ENCODE results near the gene MAN1C1.
A peak's percentile ranks its signal among the peaks of the same experiment; 100 is the strongest.

MAN1C1 gene

DNA sequence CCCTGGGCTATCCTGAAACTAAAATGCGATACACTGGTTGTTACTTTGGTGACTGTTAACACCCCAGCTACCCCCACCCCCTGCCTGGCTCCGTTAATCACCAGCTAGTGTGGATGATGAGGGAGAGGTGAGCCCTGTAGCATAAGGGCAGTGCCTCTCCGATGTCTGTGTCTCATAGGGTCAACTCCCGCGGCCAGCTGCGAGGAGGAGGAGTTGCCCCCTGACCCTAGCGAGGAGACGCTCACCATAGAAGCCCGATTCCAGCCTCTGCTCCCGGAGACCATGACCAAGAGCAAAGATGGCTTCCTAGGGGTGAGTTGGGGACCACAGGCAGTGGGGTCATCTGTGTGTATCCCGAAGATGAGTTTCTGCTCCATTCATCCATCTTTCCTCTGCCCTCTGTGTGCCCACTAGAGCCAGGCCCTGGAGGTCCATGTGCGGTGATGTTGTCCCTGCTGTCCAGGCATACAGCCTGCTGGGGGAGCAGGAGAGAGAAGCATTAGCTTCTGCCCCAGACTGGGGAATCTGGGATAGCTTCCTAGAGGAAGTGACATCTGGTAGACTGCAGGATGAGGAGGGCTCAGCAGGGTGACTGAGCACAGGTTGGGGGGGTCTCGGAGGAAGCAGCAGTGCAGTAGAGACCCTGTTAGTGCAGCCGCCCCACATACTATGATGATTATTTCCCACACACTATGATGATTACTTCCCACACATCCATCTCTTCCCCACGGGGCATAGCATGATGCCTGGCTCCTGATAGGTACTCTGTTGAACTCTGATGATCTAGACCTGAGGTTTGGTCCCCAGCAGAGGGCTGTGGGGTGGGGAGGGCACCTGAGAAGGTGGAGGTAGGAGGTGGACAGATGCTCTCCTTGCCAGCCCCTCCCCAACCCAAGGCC is 188.6 kb downstream of the MAN1C1 start:
- no peak for DNase-seq

DNA sequence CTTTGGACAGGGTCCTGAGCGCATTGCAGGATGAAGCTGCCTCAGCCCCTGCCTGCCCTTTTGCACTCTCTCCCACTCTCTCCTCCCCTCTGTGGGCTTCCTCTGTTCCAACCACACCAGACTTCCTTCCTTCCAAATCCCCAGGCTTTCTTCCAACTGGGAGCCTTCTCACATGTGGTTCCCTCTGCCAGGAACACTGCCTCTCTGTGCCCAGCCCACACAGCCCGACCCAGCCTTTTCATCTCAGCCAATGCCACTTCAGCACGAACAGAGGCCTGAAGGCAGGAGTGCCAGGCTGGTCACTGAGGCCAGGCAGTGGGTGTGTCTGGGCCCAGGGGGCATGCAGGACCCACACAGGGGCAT is 189.3 kb downstream of the MAN1C1 start:
- DNase-seq: no peak

DNA sequence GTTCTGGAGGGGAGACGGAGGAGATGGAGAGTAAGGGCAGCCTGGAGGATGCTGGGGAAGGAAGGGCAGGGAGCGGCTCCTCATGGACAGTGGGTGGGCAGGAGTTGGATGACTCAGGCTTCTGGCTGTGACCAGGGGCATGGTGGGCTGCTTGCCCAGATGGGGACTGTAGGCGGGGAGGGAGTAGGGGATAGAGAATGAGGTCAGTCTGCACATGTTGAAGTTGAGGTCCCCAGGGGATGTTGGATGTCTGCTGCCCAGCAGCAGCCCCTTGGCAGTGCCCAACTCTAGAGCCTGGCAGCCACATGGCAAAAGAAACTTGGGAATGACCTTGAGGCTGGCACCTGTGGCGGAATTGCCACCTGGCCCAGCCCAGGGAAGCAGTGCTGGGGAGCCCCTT is 189.8 kb downstream of the MAN1C1 start:
- no peak for DNase-seq

DNA sequence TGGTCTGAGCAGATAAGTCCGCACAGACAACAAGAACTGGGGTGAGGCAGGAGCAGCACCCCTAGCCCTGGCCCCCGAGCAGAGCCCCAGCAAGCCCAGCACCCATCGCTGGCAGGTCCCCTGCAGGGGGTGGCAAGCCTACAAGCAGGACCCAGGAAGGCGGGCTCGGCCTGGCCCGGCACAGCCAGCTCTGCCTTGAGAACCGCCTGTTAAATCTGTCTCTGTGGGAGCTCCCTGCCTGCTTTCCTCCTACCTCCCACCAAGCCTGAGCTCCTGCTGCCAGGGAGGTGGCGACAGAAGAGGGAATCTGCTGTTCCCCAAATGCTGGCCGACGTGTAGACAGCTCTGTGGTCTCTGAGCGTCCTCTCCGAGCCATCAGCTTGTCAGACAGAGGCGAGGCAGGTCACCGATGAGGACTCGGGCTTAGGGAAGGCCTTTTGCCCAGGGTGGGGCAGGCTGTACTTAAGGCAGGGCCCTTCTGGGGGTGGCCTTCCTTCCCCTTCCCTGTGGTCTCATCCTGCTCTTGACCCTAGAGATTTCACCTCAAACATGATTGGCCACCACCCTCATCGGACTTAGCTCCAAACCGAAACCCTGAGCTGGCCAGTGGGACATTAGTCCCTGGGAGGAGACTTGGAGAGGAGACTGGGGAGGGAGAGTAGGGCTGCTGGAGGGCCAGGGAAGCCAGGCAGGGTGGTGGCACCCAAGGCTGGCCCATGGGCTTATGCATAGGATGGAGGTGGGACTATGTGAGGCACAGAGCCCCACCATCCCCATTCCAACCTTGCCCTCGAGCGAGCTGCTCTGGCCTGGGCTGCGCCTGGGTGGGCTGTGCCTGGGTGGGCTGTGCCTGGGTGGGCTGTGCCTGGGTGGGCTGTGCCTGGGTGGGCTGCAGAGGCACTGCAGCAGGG is 191.1 kb downstream of the MAN1C1 start:
- no peak for DNase-seq

DNA sequence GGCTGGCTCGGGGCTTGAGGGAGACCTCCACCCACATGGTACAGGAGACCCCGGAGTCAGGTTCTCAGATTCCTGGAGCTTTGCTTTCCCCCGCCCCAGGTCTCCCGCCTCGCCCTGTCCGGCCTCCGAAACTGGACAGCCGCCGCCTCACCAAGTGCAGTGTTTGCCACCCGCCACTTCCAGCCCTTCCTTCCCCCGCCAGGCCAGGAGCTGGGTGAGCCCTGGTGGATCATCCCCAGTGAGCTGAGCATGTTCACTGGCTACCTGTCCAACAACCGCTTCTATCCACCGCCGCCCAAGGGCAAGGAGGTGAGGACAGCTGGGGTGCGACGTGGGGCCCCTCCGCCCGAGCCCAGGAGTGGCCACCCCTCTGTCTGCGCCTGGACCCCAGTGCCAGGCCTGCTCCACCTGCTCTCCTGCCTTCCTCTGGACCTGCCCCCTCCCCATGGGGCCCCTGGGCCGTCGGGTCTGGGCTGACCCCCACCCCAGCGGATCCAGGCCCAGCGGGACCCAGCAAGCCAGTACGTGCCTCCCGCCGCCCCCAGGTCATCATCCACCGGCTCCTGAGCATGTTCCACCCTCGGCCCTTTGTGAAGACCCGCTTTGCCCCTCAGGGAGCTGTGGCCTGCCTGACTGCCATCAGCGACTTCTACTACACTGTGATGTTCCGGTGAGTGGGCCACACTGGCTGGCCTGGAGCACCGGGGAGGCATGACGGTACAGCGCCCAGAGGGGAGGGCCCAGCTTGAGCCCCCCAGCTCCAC is 192.1 kb downstream of the MAN1C1 start:
- no peak for DNase-seq

DNA sequence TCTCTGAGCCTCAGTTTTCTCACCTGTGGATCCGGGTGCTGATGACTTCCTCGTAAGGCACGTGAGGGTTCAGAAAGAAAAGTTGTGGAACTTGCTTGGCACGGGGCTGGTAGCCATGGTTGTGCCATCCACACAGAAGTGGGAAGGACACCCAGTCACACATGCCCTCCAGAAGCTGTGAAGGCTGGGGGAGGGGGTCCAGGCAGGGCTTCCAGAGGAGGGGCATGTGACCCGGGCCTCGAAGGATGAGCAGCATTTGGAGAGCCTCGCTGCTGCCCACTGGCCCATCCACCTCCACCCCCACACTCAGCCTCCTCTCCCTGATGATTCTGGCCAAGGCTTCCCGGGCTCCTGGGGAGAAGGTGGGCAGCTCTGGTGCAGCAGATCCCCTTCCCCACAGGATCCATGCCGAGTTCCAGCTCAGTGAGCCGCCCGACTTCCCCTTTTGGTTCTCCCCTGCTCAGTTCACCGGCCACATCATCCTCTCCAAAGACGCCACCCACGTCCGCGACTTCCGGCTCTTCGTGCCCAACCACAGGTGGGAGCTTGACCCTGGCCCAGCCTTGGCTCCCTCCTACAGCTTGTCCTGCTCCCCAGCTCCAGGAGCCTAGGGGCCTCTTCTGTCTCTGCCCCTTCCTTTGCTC is 192.8 kb downstream of the MAN1C1 start:
- peak; percentile 45 to 63 for DNase-seq

DNA sequence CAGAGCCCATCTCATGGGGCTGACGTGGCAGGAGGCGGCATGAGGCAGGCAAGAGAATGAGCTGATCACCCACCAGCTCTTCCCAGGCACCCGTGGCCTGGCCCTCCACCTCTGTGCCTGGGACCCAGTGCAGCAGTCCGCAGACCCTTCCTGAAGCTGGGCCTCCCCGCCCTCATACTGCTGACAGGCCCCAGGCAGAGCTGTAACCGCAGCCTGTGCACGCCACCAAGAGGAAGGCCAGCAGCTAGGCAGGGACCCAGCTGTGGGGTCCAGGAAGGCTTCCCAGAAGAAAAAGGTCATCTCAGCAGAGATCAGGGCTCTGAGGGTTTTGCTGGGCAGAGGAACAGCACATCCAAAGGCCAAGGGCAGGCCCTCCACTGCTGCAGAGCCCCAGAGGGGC is 193.3 kb downstream of the MAN1C1 start:
- DNase-seq: no peak

DNA sequence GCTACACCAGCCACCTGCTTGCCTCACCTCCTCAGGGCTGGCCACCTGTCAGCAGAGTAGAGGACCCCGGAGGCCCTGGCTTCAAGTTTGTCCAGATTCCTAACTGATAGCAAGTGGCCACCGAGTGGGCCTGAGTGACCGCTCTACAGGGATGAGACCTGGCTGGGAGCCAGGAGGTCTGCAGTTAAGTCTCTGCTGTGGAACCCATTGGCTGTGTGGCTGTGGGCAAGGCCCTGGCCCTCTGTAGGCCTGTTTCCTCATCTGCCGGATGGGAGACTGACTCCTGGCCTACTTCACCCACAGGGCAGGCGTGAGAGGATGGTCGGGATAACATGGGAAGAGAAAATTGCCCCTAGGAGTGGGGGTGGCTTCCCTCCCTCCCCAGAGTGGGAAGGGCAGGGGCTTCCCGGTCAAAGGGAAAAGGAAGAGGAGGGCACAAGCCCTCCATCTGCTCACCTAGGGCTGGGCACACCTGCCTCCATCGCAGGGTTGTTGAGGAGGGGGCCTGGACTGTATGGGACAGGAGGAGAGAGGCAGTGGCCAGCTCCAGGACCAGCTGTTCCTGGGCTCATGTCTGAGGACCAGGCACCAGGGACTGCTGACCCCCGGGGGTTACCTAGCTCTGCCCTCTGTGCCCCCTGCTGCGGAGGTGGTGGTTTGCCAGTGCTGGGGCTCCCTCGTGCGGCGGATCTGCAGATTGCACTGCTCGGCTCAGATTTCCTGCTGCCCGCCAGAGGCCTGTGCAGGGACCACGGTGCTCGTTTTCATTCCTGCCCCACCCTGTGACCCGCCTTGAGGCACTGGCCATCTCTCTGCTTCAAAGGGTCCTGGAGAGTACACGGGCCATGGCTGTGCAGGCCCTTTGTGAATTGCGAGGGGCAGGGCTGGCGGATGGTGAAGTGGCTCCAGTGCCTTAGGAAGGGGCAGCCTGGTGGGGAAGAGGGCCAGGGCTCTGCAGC is 194.0 kb downstream of the MAN1C1 start:
- DNase-seq: peak; percentile 26 to 47

DNA sequence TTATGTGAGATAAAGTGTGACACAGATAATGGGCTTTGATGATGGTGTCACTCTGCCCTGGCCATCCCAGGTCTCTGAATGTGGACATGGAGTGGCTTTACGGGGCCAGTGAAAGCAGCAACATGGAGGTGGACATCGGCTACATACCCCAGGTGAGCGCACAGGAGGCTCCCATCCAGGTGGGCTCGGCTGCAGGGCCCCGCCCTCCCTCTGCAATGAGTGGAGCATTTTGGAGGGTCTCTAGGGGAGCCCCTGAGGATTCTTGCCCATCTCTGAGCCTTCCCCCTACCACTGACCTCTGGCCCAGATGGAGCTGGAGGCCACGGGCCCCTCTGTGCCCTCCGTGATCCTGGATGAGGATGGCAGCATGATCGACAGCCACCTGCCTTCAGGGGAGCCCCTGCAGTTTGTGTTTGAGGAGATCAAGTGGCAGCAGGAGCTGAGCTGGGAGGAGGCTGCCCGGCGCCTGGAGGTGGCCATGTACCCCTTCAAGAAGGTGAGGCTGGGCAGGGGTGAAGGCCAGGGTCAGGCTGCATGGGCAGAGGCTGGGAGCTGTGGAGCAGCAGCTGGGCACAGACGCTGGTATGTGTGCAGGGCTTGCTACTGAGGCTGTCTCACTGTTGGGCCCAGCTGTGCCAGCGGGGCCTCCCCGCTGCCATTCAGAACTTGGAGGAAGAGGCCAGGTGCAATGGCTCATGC is 194.9 kb downstream of the MAN1C1 start:
- no peak for DNase-seq

DNA sequence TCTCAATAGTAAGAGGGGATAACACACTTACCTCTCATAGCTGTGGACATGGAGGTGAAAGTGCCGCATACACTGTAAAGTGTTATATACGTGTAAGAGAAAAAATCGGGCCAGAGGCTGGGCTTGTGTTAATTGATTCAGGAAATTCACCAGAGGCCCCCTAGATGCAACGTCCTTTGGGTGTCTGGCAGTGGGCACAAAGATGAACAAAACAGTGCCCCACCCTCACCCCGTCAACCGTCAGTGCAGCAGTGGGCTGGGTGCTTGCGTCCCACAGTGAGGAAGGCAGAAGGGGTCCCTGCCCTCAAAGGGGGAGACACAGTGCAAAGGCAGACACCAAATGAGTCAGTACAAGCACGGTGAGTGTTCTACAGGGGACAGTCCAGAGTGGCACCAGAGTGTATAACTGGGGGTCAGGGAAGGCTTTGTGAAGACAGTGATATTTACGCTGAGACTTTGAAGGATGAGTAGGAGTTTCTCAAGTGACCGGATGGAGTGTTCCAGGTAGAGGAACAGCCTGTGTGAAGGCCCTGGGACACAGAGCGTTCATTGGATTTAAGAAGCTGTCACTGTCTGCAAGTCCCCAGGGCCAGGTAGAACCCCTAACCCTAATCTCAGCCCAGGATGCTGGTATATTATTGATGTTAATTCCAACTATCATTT is 196.6 kb downstream of the MAN1C1 start:
- no peak for DNase-seq

DNA sequence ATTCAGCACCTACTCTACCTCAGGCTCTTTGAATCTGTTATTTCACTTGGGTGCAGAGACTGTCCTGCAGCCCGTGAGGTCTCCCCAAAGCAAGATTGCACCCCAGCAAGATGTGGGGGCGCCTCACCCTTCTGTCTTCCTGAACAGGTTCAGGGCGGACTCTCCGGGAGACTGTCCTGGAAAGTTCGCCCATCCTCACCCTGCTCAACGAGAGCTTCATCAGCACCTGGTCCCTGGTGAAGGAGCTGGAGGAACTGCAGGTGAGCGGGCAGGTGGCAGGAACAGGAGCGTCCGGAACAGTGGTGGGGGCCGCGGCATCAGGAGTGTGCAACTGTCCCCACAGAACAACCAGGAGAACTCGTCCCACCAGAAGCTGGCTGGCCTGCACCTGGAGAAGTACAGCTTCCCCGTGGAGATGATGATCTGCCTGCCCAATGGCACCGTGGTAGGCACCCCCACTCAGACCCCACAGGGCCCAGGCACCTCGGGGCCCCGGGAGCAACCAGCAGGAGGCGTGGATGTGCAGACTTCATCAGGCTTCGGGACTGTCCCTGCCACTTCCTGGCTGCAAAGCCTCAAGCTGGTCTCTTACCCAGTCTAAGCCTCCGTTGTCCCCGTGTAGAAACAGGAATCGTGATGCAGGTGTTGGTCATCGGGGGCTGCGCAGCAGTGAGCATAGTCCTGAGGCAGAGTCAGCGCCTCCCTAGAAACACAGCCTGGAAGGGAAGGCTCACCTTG is 197.3 kb downstream of the MAN1C1 start:
- DNase-seq: no peak

DNA sequence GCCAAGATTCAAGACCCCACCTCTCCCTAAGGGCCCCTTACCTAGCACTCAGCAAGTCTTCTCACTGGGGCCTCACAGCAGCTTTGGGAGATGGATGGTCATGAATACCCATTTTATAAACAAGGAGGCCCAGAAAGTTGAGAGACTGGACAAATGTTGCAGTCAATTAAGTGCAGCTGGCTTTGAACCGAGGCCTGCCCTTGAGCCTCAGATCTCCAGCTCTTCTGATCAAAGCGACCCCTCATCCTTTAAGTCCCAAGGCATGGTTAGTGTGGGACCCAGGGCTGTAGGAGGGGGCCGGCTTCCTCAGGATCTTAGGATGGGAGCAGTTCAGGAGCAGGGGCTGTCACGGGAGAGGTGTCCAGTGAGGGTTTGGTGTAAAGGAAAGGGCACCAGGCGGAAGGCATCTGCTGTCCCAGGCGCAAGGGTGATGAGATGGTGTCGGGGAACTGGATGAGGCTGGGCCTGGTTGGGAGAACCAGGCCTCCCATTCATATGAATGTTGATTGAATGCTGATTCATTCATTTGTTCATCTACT is 198.0 kb downstream of the MAN1C1 start:
- DNase-seq: no peak

DNA sequence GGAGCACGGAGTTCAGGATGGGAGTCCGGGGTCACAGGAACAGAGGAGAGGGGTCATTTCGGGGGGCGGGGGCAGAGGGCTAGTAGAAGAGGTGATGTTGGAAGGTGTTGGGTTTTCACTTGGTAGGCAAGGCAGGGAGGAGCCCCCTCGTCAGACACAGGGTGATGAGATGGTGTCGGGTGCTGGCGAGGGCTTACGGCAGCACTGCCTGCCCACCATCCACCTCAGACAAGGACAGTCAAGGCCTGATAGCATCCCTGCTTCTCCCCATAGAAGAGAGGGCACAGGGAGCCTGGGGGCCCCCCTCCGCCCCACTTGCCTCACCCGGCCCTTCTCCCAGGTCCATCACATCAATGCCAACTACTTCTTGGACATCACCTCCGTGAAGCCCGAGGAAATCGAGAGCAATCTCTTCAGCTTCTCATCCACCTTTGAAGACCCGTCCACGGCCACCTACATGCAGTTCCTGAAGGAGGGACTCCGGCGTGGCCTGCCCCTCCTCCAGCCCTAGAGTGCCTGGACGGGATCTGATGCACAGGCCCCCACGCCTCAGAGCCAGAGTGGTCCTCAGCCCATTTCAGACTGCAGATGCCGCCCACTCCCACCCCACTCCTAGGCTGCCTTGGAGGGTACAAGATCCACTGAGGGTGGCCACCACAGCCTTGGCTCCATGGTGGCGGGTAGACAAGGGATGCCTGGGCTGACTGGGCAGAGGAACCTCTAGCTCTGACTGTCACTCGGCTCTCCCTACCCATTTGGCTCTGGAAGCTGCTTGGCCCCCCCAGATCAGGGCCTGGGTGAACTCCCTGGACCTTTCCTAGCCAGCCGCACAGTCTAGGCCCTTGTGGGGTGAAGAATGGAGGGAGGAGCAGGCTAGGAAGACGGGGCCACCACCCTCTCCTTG is 198.9 kb downstream of the MAN1C1 start:
- no peak for DNase-seq

DNA sequence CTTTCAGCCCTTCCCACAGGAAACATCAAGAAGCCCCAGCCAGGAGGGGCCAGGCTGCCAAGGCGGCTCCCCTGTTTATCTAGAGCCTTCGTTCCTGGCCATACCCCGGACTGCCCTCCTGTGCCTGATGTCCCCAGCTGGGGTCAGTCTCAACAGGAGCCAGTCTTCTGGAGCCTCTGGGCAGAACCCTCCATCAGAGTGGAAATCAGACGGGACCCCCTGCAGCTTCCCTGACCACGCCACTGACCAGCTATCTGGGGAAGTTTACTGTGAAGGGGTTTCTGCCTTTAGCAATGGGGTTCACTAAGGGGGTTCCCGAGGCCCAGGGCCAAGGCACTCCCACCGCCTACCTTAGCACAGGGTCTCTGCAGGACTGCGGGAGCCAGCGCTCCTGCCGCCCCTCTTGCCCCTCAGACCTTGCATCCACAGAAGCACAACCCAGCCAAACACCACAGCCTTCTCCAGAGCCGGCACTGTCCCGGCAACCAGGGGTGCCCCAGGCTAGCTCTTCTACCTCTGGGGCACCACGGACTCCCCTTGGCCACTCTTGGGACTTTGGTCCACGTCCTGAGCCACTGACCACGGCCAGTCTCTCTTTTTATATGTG is 199.6 kb downstream of the MAN1C1 start:
- no peak for DNase-seq

DNA sequence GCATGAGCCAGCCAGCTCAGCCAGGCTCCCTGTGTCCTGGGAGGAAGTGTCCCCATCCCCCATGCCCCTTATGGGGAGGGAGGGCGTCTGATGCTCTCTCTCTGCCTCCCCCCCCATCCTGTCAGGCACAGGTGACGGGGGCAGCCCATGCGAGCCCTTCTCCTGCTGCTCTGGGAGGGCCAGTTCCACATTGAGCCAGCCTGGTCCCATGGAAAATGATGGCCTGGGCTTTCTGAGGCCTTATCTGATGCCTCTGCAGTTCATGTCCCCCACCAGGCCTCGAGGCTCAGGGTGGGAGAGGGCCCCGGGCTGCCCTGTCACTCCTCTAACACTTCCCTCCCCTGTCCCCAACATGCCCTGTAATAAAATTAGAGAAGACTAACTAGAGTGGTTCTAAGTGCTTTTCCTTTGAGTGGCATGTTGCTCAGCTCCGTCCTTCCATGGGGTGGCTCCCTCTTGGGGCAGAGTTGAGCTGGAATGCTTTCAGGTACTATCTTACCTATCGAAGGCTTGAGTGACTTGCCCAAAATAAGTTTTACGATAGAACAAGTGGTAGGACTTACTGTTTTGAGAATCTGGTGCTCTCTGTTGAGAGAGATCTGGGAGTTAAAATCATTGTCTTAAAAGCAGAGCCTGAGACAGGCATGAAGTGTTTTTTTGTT is 201.4 kb downstream of the MAN1C1 start:
- no peak for DNase-seq

DNA sequence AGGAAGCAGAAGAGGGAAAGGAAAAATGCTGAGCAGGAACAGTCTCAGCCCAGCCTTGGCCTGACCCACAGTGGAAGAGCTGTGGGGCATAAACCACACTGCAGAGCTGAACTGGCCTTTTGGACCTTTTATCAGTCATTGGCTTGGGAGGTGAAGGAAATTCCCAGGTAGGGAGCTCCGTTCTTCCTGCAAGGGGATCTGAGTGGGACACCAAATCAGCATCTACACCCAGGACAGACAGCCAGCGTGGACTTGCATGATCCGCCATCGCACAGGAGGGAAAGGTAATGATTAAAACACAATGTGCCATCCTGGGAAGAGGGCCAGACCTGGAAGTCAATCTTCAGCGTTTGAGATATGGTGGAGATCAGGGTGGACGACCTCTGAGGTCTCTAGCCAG is 202.0 kb downstream of the MAN1C1 start:
- DNase-seq: no peak

All from AML-193 (cell line).